ENCODE data around the gene SOCS6. TPM values are rescaled to one million over a fixed set of nuclear protein-coding genes. Genes with fewer than 3 reads are reported as not detected.
A peak's percentile ranks its signal among the peaks of the same experiment; 100 is the strongest.

Gene SOCS6
- total and polyA plus RNA-seq, 8 donors = 4.4 to 56.7 (median 14.0) TPM

GRCh38 chr18:70373042-70373519 lies 84.2 kb downstream of the SOCS6 start:
- 55 to 68% (median 63%) methylated on average over 5 of the region's 5 CpGs for WGBS, 5 donors
- no peak for DNase-seq
- Histone ChIP-seq H3K4me1 (peaks cover 4 to 13% (median 9%) of the 10 kb centered on the region in 4 donors), H3K36me3 (no peaks in the 10 kb centered on the region), H3K4me3 (no peak overlapping the region), H3K27ac (no peak overlapping the region), H3K27me3 (no peaks in the 10 kb centered on the region), H3K9me3 (no peaks in the 10 kb centered on the region)
- no peak for TF ChIP-seq EP300 (IDR thresholded peaks at IDR 0.05)
- no peak for TF ChIP-seq CTCF (IDR thresholded peaks at IDR 0.05)
- TF ChIP-seq POLR2AphosphoS5 (IDR thresholded peaks at IDR 0.05) = no peak
- TF ChIP-seq POLR2A (IDR thresholded peaks at IDR 0.05) = no peak
- intact Hi-C loops (cut with DNase I; ENCODE audit: low total_unique reads) = no loop called here

- Histone ChIP-seq H3K9me3 (no peaks in the 10 kb centered on the region), H3K4me1 (peaks cover 4 to 13% (median 9%) of the 10 kb centered on the region in 4 donors), H3K27me3 (no peaks in the 10 kb centered on the region), H3K36me3 (no peaks in the 10 kb centered on the region), H3K27ac (no peak overlapping the region), H3K4me3 (no peak overlapping the region)
- DNase-seq = no peak
- TF ChIP-seq POLR2A (IDR thresholded peaks at IDR 0.05) (no peak), EP300 (IDR thresholded peaks at IDR 0.05) (no peak), POLR2AphosphoS5 (IDR thresholded peaks at IDR 0.05) (no peak), CTCF (IDR thresholded peaks at IDR 0.05) (no peak)
- intact Hi-C loops (cut with DNase I; ENCODE audit: low total_unique reads) = no loop called here
- 96 to 100% (median 100%) methylated on average over 2 of the region's 2 CpGs for WGBS, 5 donors
Observed at GRCh38 chr18:70374154-70374553, 85.3 kb downstream of the SOCS6 start.

- 77 to 83% (median 78%) methylated on average over 15 of the region's 15 CpGs for WGBS, 5 donors
- no peak for TF ChIP-seq POLR2AphosphoS5 (IDR thresholded peaks at IDR 0.05)
- TF ChIP-seq EP300 (IDR thresholded peaks at IDR 0.05) = no peak
- TF ChIP-seq CTCF (IDR thresholded peaks at IDR 0.05) = no peak
- Histone ChIP-seq H3K27me3 (no peaks in the 10 kb centered on the region), H3K27ac (peak overlapping the region; percentile 11 to 72 (median 64)), H3K9me3 (no peaks in the 10 kb centered on the region), H3K36me3 (no peaks in the 10 kb centered on the region), H3K4me1 (peaks cover 4 to 13% (median 9%) of the 10 kb centered on the region in 4 donors), H3K4me3 (no peak overlapping the region)
- intact Hi-C loops (cut with DNase I; ENCODE audit: low total_unique reads) = no loop called here
- peak in 1 of 2 donors; percentile 9 for DNase-seq
Observed at GRCh38 chr18:70376137-70376913, 87.5 kb downstream of the SOCS6 start.

GRCh38 chr18:70376914-70377258 lies 88.0 kb downstream of the SOCS6 start:
- H3K27ac ChIP-seq = peak overlapping the region; percentile 11 to 72 (median 59)
- DNase-seq = peak in 1 of 2 donors; percentile 94
- intact Hi-C loops (cut with DNase I; ENCODE audit: low total_unique reads) = no loop called here
- TF ChIP-seq CTCF (IDR thresholded peaks at IDR 0.05) (no peak), POLR2AphosphoS5 (IDR thresholded peaks at IDR 0.05) (peak in 1 of 3 donors; percentile 21)
- no peak overlapping the region for H3K4me3 ChIP-seq
- H3K9me3 ChIP-seq = no peaks in the 10 kb centered on the region
- H3K27me3 ChIP-seq = no peaks in the 10 kb centered on the region
- peaks cover 4 to 13% (median 9%) of the 10 kb centered on the region in 4 donors for H3K4me1 ChIP-seq
- H3K36me3 ChIP-seq = no peaks in the 10 kb centered on the region
- 25 to 53% (median 35%) methylated on average over 4 of the region's 4 CpGs for WGBS, 5 donors
